ENCODE results near the gene TLCD4. TPM values are rescaled to one million over a fixed set of nuclear protein-coding genes. Genes with fewer than 3 reads are reported as not detected.

Gene TLCD4
- total RNA-seq, 1 donor from 2014 or later, result 15.9 TPM

DNA sequence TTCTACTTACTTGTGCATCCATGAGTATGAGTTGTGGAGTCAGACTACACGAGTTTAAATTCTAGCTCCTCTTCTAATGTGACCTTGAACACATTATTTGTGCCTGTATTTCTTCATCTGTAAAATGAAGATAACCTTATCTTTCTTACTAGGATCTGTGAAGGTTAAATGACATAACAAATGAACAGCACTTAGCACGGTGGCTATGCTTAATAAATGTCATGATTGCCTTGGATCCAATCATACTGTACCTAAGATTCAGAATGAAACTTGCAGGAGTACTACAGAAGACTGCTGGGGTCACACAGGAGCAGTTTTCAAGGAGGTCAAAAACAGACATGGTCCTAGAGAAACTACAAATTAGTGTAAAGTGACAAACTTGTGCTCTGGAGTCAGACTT is 22.2 kb upstream of the TLCD4 start:
- DNase-seq (ENCODE audit: low spot score), result no peak

DNA sequence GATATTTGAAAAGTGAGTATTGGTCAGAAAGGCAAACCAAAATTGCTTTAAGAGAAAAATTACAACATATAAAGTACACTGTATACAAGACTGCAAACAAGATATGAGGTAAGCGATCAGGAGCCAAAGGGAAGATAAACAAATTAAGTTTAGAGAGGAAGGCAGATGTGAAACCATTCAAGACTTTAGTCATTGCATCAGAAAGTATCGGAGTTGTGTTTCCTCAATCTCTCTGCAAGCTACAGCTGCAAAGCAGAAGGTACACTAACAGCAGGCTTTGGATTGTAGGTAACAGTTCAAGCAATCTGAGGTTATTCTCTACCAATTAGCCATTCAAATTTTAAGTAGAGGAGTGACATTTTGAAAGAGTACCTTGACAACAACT is 21.3 kb upstream of the TLCD4 start:
- DNase-seq (ENCODE audit: low spot score), result no peak

DNA sequence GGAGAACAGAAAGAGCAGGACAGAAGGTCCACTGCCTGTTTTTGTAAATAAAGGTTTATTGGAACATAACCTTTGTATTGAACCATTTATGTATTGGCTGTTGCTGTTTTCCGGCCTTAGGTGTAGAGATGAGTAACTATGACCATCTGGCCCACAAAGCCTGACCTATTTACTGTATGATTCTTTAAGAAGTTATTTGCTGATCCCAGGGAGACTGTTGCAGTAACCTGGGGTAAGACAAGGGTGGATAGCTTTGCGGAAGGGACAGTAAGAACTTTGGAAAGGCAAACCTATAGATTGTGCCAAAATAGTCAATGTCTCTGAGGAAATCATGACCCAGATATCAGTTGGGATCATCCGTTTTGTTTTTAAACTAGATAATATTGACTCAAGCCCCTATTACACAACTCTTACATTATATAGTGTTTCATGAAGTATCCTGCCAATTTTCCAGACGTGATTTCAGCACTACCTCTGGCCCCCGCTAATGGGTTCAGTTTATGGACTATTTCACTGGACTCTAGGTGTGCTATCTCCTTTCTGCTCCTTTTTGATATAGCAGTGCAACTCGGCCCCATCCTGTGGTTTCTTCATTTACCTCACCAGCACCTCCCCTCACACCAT is 20.8 kb upstream of the TLCD4 start:
- no peak for DNase-seq (ENCODE audit: low spot score)

DNA sequence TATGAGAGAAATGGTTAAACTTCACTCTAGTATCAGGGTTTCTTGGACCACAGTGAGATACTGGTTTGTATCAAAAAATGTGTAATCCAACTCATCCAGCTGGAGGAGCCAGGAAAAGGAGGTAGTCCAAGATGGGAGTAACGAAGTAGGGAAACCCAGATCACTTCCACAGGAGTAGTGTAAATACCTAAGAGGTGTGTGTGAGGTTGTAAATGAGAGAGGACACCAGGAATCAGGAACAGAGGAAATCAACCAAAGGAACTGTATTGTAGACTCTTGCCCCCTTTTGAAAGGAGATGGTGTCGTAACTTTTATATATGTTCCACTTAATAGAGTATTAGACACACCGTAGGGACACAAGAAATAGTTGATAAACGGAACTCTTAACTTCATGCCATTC is 19.7 kb upstream of the TLCD4 start:
- DNase-seq (ENCODE audit: low spot score), result no peak

DNA sequence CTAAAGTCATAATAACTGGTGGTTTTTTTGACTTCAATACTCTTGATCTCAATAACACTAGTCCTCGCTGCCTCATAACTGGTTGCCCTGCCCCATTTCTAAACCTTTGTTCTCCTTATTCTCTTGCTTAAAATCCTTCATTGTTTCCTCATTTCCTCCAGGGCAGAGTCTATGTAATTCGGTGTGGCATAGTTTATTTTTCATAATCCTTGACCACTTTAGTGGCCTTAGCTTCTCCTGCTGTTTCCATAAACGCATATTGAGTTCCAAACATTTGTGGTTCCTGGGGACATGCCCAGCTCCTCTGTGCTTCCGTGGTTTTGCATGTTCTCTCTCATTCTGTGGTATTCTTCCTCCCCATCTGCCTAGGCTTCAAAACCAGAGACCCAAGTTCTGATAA is 19.0 kb upstream of the TLCD4 start:
- no peak for DNase-seq (ENCODE audit: low spot score)

GRCh38 chr1:95108792-95109191 is 8.4 kb upstream of the TLCD4 start:
- no peak for DNase-seq (ENCODE audit: low spot score)

- no peak for DNase-seq (ENCODE audit: low spot score)
Observed at GRCh38 chr1:95111014-95111413, 6.1 kb upstream of the TLCD4 start.

- no peak for DNase-seq (ENCODE audit: low spot score)
Observed at GRCh38 chr1:95113684-95114083, 3.5 kb upstream of the TLCD4 start.

DNA sequence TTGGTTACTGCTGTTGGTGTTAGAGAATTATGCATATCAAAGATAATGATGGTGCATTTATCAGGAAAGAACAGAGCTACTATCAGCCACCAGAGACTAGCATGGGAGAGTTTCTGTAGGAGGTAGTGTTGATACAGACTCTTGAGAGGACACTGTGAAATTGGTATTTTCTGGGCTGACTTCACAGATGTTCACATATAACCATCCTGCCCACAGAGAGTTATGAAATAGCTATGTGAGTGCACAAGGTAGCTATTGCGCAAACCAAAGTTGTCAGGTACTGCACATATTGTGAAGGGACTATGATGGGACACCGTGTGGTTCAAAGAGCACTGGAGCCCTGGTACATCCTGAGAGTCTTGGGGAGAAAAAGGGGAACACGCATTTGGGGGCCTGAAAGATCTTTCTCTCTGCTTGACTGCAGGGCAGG is 1.4 kb upstream of the TLCD4 start:
- no peak for DNase-seq (ENCODE audit: low spot score)

DNA sequence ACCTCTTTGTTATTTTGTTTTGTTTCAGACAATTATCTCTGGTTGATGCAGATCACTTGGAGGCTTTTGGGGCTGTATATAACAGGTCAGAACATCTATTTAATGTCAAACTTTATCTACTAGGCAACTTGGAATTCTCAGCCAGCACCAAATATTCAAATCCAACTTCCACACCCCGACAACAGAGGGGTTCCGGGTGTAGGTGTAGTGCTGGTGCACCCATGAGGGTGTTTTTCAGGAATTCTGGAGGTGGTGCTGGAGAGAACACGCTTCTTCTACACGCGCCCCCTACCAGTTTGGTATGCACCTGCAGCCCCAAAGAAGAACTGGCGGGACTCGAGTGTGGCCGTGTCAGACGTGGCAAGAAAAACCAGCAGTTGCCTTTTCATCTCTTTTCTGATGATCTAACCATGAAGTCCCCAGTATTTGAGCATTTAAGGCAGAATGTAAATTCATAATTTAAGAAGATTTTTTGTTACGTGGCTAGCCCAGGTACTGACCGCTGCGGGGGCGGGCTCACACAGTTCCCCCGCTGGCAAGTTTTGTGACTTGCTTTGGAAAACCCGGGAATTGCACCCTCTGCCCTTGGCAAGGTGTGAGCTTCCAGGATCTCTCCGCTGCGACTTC is 462 bp upstream of the TLCD4 start:
- DNase-seq (ENCODE audit: low spot score), result no peak

GRCh38 chr1:95118067-95118499 is 928 bp downstream of the TLCD4 start:
- DNase-seq (ENCODE audit: low spot score), result no peak

- DNase-seq (ENCODE audit: low spot score), result no peak
Observed at GRCh38 chr1:95118710-95119109, 1.6 kb downstream of the TLCD4 start.

DNA sequence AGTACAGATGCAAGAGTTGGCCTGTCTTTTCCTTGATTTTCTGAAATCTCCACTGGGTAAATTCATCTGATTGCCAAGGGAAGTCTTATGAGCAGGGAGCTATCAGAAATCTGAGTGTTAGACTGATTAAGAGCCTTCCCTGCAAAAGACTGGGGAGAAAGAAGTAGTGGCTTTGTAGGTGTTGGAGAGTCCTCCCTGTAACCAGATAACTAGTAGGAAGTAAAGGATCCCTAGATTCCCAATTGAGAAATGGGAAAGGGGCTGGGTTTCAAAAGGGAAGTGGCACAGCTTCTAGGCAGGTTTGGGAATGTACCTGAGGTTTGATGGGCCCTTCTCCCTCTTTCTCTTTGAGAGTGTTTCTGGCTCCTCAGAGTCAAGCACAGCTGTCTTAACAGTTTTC is 2.1 kb downstream of the TLCD4 start:
- DNase-seq (ENCODE audit: low spot score), result no peak

DNA sequence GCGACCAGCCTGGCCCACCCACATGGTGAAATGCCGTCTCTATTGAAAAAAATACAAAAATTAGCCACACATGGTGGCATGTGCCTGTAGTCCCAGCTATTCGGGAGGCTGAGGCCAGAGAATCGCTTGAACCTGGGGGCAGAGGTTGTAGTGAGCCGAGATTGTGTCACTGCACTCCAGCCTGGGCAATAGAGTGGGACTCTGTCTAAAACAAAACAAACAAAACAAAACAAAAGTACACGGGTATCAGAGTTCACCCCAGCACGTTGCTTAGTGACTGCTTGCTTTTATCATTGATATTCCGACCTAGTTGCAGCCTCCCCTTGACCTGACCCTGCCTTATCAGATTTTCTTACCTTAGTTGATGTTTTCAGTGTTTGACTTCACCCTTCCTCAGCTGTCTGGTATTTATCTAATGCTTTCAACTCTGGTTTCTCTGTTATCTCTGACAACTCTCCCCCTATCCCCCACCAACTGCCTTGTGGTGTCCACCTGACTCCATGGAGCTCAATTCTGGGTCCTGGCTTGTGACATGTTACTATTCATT is 5.1 kb downstream of the TLCD4 start:
- DNase-seq (ENCODE audit: low spot score), result no peak

GRCh38 chr1:95124342-95124741 is 7.2 kb downstream of the TLCD4 start:
- no peak for DNase-seq (ENCODE audit: low spot score)

GRCh38 chr1:95126366-95126765 is 9.2 kb downstream of the TLCD4 start:
- no peak for DNase-seq (ENCODE audit: low spot score)

GRCh38 chr1:95126846-95127245 is 9.7 kb downstream of the TLCD4 start:
- no peak for DNase-seq (ENCODE audit: low spot score)

DNA sequence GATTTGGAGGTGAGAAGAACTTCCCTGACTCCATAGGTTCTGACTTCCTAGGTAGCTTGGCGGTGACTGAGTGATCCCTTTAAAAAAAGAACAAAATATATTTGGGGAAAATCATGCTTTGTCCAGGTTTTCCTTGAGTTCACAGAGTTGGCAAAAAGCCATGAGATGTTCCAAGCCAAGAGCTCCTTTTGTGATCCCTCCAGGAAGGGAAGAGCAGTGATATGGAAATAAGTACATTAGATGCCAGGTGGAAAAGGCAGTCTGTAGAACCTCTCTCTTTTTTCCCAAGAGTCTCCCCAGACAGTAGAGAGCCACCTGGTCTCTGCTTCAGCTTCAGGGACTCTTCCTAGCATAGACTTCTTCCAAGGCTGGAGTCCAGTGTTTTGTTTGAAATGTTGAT is 10.2 kb downstream of the TLCD4 start:
- no peak for DNase-seq (ENCODE audit: low spot score)

DNA sequence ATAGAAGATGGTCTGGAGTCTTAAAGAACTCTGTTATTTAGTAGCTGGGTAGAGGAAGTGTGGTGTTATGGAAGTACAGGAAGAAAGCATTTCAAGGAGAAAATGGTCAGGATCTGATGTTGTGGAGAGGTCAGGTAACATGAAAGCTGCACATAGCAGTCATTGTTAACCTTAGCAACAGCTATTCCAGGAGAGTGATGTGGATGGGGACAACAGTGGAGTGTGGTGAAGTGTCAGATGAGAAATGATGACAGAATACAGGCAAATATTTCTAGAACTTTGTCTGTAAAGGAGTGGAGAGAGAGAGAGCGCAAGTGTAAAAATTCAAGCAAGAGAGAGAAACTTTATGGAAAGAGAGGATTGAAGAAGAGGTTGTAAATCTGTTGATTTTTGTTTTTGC is 15.6 kb downstream of the TLCD4 start:
- no peak for DNase-seq (ENCODE audit: low spot score)

GRCh38 chr1:95133687-95134086 is 16.5 kb downstream of the TLCD4 start:
- DNase-seq (ENCODE audit: low spot score), result no peak

DNA sequence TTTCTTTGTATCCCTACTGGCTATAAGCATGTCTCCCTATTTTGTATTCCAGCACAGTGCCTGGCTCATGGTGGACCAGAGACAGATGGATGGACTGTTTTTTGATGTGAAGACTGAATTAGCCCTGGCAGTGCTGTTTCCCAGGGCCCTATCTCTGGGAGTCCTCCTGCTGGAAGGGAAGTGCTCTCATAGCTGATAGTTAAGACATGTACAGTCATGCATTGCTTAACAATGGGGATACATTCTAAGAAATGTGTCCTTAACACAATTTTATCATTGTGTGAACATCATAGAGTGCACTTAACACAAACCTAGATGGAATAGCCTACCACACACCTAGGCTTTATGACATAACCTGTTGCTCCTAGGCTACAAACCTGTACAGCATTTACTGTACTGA is 21.1 kb downstream of the TLCD4 start:
- no peak for DNase-seq (ENCODE audit: low spot score)

GRCh38 chr1:95139039-95139438 is 21.9 kb downstream of the TLCD4 start:
- DNase-seq (ENCODE audit: low spot score), result no peak

- DNase-seq (ENCODE audit: low spot score), result no peak
Observed at GRCh38 chr1:95140791-95141190, 23.6 kb downstream of the TLCD4 start.
